Kidney epithelial cell (primary cell): ENCODE results near the gene TOR4A. TPM values are rescaled to one million over a fixed set of nuclear protein-coding genes. Genes with fewer than 3 reads are reported as not detected.

Experiments used
- DNase-seq: peaks from one replicate; pipeline ENCODE4 v3.0.0-alpha.2; 2010; ENCODE audit warnings: low read depth
- H3K27me3 ChIP-seq: 2 replicates; pipeline ENCODE4 v1.6.0; 2011; ENCODE audit warnings: low read length; ENCODE audit not compliant: control insufficient read depth, insufficient read depth
- H3K36me3 ChIP-seq: 2 replicates; pipeline ENCODE4 v1.5.1; 2011; ENCODE audit warnings: low read length; ENCODE audit not compliant: control insufficient read depth, insufficient read depth
- H3K4me3 ChIP-seq: 2 replicates; pipeline ENCODE4 v1.5.1; 2011; ENCODE audit warnings: low read depth, mild to moderate bottlenecking, control low read depth, low read length
- CTCF ChIP-seq: IDR thresholded peaks from 2 replicates; pipeline ENCODE4 v1.5.1; 2011; ENCODE audit warnings: mild to moderate bottlenecking, moderate library complexity, low read length, control low read depth, inconsistent platforms; ENCODE audit not compliant: insufficient read depth, poor library complexity, severe bottlenecking
- total RNA-seq: library from RNA; depleted of rRNA; stranded (reverse); fragments of >200 nt; gene quantifications from 2 replicates; pipeline ENCODE4 v1.2.3, GENCODE V29; 2015

TOR4A gene
- total RNA-seq, 1 donor from 2014 or later: 33.5 TPM

- no peak for TF ChIP-seq CTCF
- H3K4me3 ChIP-seq: no peak overlapping the region
- DNase-seq: no peak
- H3K36me3 ChIP-seq: no peaks in the 10 kb centered on the region
- peaks cover 28% of the 10 kb centered on the region for H3K27me3 ChIP-seq
Measured at GRCh38 chr9:137293094-137293481, 15.6 kb downstream of the TOR4A start.

GRCh38 chr9:137293482-137294090 is 16.1 kb downstream of the TOR4A start:
- H3K36me3 ChIP-seq: no peaks in the 10 kb centered on the region
- H3K4me3 ChIP-seq: no peak overlapping the region

GRCh38 chr9:137294091-137294680 is 16.7 kb downstream of the TOR4A start:
- no peaks in the 10 kb centered on the region for H3K36me3 ChIP-seq
- H3K4me3 ChIP-seq: no peak overlapping the region
- no peak for DNase-seq
- TF ChIP-seq CTCF: no peak
- peaks cover 35% of the 10 kb centered on the region for H3K27me3 ChIP-seq

More at GRCh38 chr9:137293482-137294090, 16.1 kb downstream of the TOR4A start:
- peaks cover 33% of the 10 kb centered on the region for H3K27me3 ChIP-seq
- no peak for DNase-seq
- no peak for TF ChIP-seq CTCF

- no peak overlapping the region for H3K4me3 ChIP-seq
- H3K27me3 ChIP-seq: peaks cover 37% of the 10 kb centered on the region
- no peak for DNase-seq
- no peaks in the 10 kb centered on the region for H3K36me3 ChIP-seq
- TF ChIP-seq CTCF: peak; percentile 39
Measured at GRCh38 chr9:137294681-137295237, 17.2 kb downstream of the TOR4A start.

- no peak overlapping the region for H3K4me3 ChIP-seq
- DNase-seq: no peak
- no peaks in the 10 kb centered on the region for H3K36me3 ChIP-seq
- peaks cover 41% of the 10 kb centered on the region for H3K27me3 ChIP-seq
- no peak for TF ChIP-seq CTCF
Measured at GRCh38 chr9:137295238-137295811, 17.8 kb downstream of the TOR4A start.
